ENCODE results near the gene EVC.
"Not testable (repeated sequence)": the region's sequence is repeated elsewhere in the genome, so short reads cannot be mapped to it uniquely, and the experiment has no call there.

EVC gene

GRCh38 chr4:5821665-5822358, 110.8 kb downstream of the EVC start:
- no peak for DNase-seq

DNA sequence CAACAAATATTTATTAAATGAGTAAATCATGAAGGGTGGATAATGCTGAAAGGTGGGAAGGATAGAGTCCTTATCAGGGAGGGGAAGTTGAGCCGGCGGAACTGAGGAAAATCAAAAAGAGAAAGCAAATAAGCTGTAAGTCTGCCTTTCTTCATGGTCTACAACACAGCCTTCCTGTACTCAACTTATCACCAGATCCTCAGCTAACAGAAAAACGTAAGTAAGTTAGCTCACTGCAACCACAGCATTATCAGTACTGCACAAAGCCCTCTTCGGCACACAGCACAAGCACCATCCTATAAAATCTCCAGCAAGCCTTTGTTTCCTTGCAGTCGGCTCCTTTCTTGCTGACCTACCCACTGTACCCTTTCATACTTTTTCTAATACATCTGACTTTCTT, 111.6 kb downstream of the EVC start:
- DNase-seq = no peak

- no peak for DNase-seq
Observed at GRCh38 chr4:5823542-5824211, 112.7 kb downstream of the EVC start.

- no peak for DNase-seq
Observed at GRCh38 chr4:5824227-5824626, 113.2 kb downstream of the EVC start.

DNA sequence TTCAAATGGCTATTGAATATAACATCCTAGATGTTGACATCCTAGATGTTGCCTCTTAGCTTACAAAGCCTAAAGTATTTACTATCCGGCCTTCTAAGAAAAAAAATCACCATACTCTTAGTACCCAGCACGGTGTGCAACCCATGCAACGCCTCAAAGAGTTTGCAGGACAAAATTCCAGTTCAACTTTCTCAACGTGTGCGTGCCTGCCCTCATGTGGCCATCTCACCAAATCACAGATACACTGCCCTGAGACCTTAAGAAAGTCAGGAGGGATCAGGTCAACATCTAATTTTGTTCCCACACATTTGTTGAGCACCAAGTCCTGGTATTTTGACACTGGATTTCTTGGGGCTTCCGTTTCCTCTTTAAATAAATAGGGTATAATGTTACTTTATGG, 113.6 kb downstream of the EVC start:
- peak; percentile 5 for DNase-seq

DNA sequence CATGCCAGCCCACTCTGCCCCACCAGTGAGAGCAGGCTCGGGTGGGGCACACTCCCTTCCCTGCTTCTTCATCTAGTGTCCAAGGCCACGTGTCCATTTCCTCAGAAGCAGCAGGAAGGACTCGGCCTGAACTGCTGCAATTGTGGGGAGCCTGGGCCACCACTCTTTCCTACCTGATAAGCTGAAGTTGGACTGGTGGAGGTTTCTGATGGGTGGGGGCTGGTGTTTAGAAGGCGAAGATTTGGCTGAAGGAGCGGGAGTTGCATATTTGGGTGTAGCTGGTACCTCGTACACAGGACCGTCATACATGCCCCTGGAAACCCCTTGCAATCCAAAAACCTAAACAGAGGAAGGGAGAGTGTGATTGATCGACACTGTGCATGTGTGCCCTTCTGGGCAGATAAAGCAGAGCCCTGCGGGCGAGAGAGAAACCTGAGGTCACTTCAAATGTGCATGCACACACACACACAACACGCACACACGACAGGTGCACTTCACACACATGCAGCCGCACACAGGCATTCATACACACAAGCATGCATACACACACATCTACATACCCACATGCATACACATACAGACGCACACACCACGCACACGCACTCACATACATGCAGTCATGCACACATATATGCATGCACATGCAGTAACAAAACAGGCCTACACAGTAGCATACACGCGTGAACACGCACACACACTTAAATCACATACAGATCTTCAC, 114.5 kb downstream of the EVC start:
- DNase-seq = no peak

DNA sequence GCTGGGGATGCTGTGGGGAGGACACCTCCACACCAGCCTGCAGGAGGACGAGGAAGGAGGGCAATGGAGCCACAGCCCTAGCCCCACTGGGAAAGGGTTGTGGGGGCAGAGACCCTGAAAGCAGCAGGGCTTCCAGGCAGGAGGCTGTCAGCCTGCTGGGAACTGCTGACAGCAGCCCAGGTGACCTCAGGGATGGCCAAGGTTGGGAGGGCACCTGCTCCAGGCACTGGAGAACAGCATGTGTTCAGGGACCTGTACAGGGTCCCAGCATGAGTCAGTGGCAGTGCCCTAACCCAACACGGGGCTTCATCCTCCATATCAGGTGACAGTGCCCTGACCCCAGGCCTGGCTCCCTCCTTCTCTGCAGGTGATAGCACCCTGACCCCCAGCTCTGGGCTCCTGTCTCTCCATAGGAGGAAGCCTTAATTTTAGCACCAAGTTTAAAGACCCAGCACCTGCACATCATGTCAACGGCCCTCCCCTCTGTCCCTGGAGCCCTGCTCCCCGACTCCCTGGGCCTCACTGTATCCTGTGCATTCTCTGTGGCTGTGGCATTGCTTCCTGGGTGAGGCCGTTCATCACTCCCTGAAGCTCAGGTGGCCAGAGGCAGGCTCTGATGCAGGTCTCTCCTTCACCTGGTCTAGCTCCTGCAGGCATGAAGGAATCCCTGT, 115.6 kb downstream of the EVC start:
- no peak for DNase-seq

DNA sequence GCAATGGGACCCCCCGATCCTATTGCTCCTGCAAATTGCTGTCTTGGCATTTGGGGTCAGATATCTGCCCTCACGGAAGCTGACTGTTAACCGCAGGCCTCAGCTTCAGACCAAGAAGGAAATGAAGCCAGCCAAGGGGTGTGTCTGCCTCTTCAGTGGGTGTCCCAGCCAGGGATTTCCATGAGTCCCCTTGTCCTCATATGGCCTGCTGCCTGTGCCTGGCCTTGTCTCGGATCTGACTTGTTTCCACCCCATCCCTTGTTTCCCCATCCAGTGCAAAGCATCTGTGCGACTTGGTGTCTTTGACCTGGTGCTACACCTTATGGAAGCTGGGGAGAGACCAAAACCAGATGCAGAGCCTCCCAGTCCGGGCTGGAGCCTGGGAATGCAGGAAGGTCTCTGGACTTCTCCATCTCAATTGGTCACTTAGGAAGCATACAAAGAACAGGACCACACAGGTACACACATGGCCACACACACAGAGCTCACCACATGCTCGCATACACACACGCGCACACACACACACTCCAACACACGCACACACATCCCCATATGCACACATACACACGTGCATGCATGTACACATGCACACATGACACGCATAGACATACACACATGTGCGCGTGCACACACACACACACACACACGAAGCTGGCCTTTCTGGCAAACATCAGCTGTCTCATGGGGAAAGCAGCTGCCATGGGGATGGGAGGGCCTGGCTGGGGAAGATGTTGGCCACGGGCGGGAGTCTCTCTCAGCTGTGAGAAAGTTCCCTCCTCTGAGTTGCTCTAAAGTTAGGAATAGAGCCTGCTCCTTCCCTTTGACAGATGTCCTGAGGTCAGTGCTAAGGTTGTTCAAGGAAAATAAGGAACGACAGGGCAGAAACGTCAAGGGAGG, 116.4 kb downstream of the EVC start:
- DNase-seq = no peak

- no peak for DNase-seq
Observed at GRCh38 chr4:5828005-5828391, 117.0 kb downstream of the EVC start.

GRCh38 chr4:5836943-5837342, 125.9 kb downstream of the EVC start:
- no peak for DNase-seq

- not testable (repeated sequence) for DNase-seq
Observed at GRCh38 chr4:5837483-5837882, 126.5 kb downstream of the EVC start.

- no peak for DNase-seq
Observed at GRCh38 chr4:5839332-5839731, 128.3 kb downstream of the EVC start.

DNA sequence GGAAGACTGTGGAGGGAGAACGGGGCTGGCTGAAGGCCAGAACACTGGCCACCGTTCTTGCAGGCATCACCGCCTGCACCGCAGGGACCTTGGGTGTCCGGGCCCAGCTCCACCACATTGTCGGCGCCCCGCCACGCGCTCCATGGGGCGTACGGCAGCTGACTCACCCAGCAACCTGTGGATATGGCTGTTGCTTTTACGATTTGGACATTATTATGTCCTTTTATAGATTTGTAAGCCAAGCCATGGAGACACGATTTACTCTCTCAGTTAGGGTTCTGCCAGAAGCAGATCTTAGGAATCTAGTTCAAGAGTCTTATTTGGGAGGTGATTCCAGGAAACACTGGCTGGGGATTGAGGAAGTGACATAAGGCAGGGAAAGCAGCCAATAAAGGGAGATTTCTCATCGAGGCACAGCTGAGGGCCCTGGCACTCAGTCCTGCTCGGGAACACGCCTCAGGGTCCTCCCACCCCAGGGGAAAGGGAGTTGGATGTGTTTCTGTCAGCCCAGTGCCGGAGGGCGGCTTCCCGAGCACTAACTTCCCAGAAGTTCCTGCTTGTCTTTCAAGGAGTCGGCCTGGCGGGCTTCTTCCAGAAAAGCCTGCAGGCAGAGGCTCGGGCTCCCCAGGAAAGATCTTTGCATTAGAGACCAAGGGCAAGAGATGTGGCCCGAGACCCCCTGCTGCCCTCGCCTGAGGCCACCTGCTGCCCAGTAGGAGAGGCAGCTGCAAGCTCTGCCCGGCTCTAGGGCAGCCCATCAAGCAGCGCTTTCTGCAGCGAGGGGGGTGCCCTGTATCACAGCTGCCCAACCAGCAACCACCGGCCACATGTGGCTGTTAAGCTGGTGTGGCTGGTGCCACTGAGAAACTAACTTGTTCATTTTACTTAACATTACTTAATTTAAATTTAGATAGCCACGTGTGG, 129.0 kb downstream of the EVC start:
- DNase-seq = no peak

- no peak for DNase-seq
Observed at GRCh38 chr4:5842456-5842855, 131.5 kb downstream of the EVC start.

GRCh38 chr4:5843573-5844530, 132.9 kb downstream of the EVC start:
- no peak for DNase-seq

DNA sequence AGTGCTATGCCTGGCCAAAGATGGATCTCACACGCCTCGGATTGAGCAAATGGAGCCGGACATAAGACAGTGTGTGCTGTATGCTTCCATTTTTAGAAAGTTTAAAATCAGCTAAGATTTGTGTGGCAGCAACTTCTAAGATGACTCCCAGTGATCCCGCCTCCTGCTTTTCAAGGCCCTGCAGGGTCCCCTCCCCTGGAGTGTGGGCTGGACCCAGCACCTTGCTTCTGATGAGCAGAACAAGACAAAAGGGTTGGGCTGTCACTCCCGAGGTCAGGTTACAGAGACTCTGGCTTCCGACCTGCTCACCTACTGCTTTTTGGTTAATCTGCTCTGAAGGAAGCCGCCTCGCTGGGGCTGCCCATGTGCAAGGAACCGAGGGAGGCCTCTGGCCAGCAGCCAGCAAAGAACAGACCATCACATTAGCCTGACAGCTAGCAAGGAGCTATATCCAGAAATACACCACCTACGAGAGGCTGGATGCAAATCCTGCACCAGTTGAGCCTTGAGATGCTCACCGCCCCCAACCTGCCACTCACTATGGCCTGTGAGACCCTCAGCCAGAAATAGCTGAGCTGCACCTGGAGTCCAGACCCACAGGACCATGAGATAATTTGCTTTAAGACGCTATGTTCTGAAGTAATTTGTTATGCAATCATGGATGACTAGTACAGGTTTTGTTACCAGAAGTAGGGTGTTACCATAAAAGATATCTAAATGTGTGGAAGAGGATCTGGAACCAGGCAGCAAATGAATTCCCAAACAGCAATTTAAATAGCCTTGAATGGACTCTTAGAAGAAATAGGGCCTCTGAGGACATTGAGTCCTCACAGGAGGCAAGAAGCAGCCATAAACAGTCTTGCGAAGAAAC, 134.3 kb downstream of the EVC start:
- DNase-seq = no peak

GRCh38 chr4:5851637-5852301, 140.8 kb downstream of the EVC start:
- no peak for DNase-seq

DNA sequence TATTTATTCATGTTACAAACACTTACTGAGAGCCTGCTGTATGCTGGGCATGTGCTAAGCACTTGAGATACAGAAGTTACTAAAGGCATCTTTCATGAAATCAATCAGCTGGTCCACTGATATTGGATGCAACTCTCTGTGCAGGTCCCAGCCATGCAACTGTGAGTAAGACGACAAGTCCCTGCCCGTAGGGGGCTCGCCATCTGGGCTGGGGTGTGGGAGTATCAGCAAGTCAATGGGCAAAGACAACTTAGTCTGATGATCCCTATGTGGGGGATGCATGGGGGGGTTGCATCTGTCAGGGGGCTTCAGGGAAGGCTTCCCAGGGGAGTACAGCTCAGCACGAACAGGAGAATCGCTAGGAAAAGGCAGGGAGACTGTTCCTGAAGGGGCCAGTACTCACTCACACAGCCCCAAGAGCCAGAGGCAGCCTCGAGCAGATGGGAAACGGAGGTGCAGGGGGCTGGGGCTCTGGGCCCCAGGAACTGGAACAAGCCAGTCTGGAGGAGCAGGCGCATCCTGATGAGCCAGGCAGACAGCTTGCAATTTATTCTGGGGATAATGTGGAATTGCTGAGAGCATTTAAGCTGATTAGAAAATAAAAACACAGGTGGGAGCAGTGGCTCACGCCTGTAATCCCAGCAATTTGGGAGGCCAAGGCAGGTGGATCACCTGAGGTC, 141.7 kb downstream of the EVC start:
- DNase-seq = no peak

Data from NCI-H2227 treated with DMSO at 0.1 percent for 48 hours (cell line).